Esophagus muscularis mucosa (tissue), 3 donors: ENCODE data around the gene WNT7B.

ENCODE experiments used
- POLR2AphosphoS5 ChIP-seq, 2 donors: sonication (generic); formaldehyde crosslinking; IDR thresholded peaks; one replicate each; pipeline ENCODE4 v1.6.1; 2017; ENCODE audit warnings: antibody characterized with exemption in 2 of 2
- TF ChIP-seq, protein P1 (sequence below), 3 experiments: fragments of 200-600 bp in 2 of 3; fragments of 450-650 bp in 1 of 3; sonication (generic) in 2 of 3; IDR thresholded peaks; one replicate each; pipeline ENCODE4 v1.5.1; 2017 to 2019; ENCODE audit warnings: antibody characterized with exemption in 3 of 3, mild to moderate bottlenecking in 2 of 3, moderate library complexity in 1 of 3

DNA sequence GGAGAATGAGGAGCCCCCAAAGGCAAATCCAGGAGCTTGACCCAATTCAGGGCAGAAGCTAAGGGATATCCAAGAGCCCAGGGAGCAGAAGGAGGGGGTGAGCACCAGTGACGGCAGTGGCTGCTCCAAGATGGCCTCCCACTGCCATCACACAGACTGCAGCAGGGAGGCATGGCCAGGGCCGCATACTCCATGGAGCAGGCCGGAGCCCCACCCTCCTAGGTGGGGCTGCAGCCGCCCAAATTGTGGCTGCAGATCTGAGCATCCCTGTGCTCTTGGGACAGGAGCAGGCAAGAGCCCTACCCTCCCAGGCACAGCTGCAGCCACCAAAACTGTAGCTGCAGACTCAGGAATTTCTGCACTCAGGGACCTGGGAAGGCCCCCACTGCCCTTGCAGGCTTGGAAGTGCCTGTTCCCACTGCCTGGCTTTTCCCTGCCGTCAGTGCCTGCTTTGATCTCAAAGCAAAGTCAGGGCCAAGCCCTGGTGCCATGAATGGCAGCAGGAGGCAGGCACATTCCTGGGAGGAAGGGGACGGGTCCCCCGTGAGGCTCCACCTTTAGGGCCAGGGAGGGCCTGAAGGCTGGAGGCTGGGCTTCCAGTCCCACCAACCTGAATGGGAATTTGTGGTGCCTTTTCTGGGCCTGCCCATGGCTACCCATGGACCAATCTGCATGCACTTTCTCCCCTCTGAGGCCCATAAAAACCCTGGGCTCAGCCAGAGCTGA lies 10.3 kb upstream of the WNT7B start:
- no peak for TF ChIP-seq POLR2AphosphoS5 (IDR thresholded peaks at IDR 0.05)
- TF ChIP-seq, protein P1, sequence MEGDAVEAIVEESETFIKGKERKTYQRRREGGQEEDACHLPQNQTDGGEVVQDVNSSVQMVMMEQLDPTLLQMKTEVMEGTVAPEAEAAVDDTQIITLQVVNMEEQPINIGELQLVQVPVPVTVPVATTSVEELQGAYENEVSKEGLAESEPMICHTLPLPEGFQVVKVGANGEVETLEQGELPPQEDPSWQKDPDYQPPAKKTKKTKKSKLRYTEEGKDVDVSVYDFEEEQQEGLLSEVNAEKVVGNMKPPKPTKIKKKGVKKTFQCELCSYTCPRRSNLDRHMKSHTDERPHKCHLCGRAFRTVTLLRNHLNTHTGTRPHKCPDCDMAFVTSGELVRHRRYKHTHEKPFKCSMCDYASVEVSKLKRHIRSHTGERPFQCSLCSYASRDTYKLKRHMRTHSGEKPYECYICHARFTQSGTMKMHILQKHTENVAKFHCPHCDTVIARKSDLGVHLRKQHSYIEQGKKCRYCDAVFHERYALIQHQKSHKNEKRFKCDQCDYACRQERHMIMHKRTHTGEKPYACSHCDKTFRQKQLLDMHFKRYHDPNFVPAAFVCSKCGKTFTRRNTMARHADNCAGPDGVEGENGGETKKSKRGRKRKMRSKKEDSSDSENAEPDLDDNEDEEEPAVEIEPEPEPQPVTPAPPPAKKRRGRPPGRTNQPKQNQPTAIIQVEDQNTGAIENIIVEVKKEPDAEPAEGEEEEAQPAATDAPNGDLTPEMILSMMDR (IDR thresholded peaks at IDR 0.05) = no peak
